ENCODE data around the gene MRPL28.
"Not testable (repeated sequence)": the region's sequence is repeated elsewhere in the genome, so short reads cannot be mapped to it uniquely, and the experiment has no call there.

The MRPL28 gene

GRCh38 chr16:392450-393030, 22.2 kb upstream of the MRPL28 start:
- DNase-seq, result no peak
- in situ Hi-C loops (cut with MboI; ENCODE audit: low pct_unique_long_range_greater_than_20kb, low sequenced_read_pairs), result no loop called here

- DNase-seq, result peak; percentile 89
- in situ Hi-C loops (cut with MboI; ENCODE audit: low pct_unique_long_range_greater_than_20kb, low sequenced_read_pairs), result no loop called here
Observed at GRCh38 chr16:391885-392335, 21.6 kb upstream of the MRPL28 start.

DNA sequence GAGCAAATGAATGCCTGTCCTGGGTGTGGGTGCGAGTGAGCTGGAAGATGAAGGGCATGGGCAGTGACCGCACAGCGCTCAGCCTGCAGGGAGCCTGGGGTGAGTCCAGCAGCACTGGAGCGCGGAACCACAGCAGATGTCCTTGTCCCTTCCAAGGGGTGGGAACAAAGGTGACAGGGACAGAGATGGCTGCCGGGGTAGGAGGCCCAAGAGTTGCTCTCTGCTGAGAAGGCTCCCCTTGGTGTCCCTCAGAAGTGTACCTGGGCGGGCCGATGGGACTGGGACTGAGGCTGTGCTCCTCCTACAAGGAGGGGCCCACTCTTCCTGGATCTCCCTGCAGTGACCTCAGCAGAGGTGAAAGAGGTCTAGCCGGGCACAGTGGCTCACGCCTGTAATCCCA, 19.0 kb upstream of the MRPL28 start:
- DNase-seq, result no peak
- in situ Hi-C loops (cut with MboI; ENCODE audit: low pct_unique_long_range_greater_than_20kb, low sequenced_read_pairs), result no loop called here

GRCh38 chr16:387761-388666, 17.7 kb upstream of the MRPL28 start:
- DNase-seq, result not testable (repeated sequence)

GRCh38 chr16:386641-387156, 16.4 kb upstream of the MRPL28 start:
- in situ Hi-C loops (cut with MboI; ENCODE audit: low pct_unique_long_range_greater_than_20kb, low sequenced_read_pairs), result no loop called here
- no peak for DNase-seq

More at GRCh38 chr16:387761-388666, 17.7 kb upstream of the MRPL28 start:
- in situ Hi-C loops (cut with MboI; ENCODE audit: low pct_unique_long_range_greater_than_20kb, low sequenced_read_pairs), result not testable (repeated sequence)

DNA sequence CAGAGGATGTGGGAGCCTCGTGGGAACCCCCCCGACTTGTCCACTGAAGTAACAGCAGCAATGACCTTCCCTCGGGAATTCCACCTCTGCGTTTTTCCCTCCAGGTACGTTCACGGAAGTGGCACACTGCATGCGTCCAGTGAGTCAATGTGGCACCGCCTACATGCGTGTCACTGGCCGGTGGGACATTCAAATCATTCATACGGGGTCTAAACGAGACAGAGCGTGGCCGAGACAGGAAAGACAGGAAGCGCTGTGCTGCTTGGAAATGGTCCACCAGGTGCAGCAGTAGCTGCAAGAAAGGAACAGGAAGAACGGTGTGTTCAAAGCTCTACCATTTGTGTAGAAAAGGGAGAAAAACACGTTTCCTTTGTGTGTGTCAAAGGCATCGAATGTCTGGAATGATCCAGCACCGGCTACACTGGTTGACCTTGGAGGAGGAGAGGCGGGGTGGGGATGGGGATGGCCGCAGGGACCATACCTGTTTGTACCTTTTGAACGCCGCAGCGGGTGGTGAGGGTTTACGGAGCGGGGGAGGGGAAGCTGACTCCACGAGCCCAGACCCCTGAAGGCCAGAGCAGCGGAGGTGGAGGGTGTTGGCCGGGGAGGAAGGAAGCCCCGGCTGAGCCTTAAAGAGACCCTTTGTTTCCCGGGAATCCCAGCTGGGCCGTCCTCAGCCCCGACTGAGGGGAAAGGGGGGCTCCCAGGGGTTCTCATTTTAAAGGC, 13.2 kb upstream of the MRPL28 start:
- in situ Hi-C loops (cut with MboI; ENCODE audit: low pct_unique_long_range_greater_than_20kb, low sequenced_read_pairs), result no loop called here
- no peak for DNase-seq

- in situ Hi-C loops (cut with MboI; ENCODE audit: low pct_unique_long_range_greater_than_20kb, low sequenced_read_pairs), result no loop called here
- DNase-seq, result no peak
Observed at GRCh38 chr16:381789-382717, 11.7 kb upstream of the MRPL28 start, which contains the start of gene PGAP6. PGAP6 (minus strand) TSS chr16:381978; CDS start chr16:381821, 157 bp downstream.

GRCh38 chr16:381012-381788, 10.9 kb upstream of the MRPL28 start:
- DNase-seq, result no peak
- in situ Hi-C loops (cut with MboI; ENCODE audit: low pct_unique_long_range_greater_than_20kb, low sequenced_read_pairs), result no loop called here

DNA sequence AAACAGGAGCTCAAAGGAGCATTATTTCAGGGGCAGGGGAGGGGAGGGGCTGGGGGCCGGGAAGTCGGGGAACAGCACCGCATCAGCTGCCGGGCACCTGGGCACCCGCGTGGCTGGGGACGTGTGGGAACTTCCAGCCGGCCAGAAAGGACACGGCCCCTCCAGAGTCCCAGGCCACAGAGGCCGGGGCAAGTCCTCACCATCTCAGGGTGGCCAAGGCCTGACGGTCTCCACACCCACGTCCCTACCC, 10.3 kb upstream of the MRPL28 start:
- in situ Hi-C loops (cut with MboI; ENCODE audit: low pct_unique_long_range_greater_than_20kb, low sequenced_read_pairs), result no loop called here
- no peak for DNase-seq

DNA sequence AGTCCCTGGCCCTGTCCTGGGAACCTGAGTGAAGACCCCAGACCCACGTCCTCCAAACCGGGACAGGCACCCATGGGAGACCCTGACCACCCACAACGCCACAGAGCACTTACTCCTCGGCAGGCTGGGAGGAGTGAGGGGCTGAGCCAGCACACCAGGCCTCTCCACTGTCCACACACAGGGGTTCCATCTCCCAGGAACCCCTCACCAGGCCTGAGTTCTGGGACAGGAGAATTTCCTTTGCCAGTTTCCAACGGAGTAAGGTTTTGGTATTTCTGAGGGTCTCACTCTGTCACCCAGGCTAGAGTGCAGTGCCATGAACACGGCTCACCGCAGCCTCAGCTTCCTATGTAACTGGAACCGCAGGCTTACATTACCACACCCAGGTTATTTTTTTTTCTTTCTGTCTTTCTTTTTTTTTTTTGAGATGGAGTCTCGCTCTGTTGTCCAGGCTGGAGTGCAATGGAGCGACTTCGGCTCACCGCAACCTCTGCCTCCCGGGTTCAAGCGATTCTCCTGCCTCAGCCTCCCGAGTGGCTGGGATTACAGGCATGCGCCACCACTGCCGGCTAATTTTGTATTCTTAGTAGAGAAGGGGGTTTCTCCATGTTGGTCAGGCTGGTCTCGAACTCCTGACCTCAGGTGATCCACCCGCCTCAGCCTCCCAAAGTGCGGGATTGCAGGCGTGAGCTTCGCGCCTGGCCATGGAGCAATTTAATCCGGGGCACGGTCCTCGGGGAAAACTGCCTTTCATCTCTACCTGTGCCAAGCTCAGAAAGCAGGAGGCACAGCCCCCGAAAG, 9.8 kb upstream of the MRPL28 start:
- in situ Hi-C loops (cut with MboI; ENCODE audit: low pct_unique_long_range_greater_than_20kb, low sequenced_read_pairs), result no loop called here

DNA sequence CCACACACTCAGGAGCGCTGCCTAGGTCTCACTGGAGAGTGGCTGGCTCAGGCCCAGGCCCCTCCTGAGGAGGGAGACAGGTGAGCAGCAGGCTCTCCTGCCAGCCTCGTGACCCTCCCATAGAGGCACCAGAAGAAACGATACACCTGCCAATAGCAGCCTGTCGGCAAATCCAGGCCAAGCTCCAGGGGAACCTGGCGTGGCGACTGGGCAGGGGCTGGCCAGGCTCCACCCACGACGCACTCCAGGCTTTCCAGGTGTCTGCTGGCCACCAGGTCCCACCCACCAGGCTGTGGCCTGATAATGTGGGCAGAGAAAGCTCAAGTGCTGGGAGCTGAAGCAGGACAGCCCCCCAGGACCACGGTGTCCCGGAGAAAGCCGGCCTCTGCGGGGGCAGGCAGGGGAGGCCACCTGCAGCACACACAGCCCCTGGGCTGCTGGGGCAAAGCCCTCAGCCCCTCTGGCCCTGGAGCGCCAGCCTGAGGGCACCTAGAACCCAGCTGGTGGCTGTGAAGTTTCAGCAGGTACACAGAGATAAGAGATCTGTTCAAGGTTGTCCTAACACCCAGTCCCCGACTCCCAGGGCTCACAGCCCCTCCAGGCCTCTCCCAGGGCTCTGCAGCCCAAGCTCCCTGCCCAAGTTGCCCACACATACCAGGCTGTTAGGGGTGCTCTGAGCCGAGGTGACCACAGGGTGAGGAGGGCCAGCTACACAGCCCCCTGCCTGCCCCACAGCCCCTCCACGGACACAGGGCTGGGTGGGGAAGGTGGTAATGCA, 9.0 kb upstream of the MRPL28 start:
- in situ Hi-C loops (cut with MboI; ENCODE audit: low pct_unique_long_range_greater_than_20kb, low sequenced_read_pairs), result no loop called here
- no peak for DNase-seq

More for the DNA sequence above, 9.8 kb upstream of the MRPL28 start:
- DNase-seq, result no peak

DNA sequence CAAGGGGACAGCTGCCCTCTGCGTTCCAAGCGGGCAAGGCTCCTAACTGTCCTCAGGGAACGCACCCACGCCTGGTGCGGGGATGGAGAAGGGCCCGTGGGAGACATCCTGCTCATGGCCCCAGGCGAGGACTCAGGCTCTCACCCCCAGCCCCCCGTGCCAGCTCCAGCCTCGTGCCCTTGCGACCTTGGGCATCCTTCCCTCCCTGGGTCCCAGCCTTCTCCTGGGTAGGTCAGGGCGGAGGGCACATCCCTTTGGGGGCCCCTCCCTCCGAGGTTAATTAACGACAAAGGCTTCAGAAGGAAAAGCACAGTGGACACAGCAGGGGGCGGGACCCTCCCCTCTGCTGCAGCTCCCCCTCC, 8.5 kb upstream of the MRPL28 start:
- no peak for DNase-seq
- in situ Hi-C loops (cut with MboI; ENCODE audit: low pct_unique_long_range_greater_than_20kb, low sequenced_read_pairs), result no loop called here

- DNase-seq; in situ Hi-C loops (cut with MboI; ENCODE audit: low pct_unique_long_range_greater_than_20kb, low sequenced_read_pairs): not testable (repeated sequence)
Observed at GRCh38 chr16:378113-378820, 7.9 kb upstream of the MRPL28 start.

GRCh38 chr16:377419-377951, 7.1 kb upstream of the MRPL28 start:
- no peak for DNase-seq
- in situ Hi-C loops (cut with MboI; ENCODE audit: low pct_unique_long_range_greater_than_20kb, low sequenced_read_pairs), result no loop called here

GRCh38 chr16:376817-377418, 6.6 kb upstream of the MRPL28 start:
- DNase-seq, result no peak
- in situ Hi-C loops (cut with MboI; ENCODE audit: low pct_unique_long_range_greater_than_20kb, low sequenced_read_pairs), result no loop called here
